ENCODE results near the gene C4orf50.
"Not testable (repeated sequence)": the region's sequence is repeated elsewhere in the genome, so short reads cannot be mapped to it uniquely, and the experiment has no call there.

Gene C4orf50

DNA sequence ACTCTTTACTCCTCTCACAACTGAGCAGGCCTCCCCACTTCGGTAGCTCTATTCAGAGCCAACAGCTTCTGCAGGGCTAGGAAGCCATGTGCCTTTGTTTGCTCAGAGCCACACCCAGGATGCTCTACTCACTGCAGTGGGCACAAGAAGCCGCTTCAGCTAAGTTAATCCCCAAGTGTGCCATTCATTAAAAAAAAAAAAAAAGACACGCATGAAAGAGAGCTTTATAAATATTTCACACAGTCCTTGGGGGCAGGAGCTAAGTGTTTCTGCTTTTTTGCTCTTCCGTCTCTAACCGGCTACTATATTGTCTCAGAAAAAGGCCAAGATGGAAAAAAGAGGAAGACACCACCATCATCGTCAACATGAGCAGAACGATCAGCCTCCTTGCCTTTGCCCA lies 133.4 kb downstream of the C4orf50 start:
- DNase-seq: no peak

DNA sequence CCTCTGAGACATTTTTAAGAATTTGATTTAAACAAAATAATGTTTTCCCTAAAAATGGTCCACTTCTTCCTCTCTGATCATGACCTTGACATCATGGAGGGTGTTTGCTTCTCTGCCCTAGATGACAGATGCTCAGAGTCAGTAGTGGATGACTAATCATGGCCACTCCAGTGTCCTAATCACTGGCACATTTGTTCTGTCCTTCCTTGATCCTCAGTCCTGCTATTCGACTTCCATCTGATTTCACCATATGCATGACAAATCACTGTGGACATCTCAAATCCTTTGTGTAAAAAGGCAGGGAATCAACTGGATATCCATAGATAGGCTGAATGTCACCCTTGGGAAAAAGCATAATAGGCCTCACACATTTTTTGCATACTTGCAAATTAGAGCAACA lies 134.3 kb downstream of the C4orf50 start:
- no peak for DNase-seq

DNA sequence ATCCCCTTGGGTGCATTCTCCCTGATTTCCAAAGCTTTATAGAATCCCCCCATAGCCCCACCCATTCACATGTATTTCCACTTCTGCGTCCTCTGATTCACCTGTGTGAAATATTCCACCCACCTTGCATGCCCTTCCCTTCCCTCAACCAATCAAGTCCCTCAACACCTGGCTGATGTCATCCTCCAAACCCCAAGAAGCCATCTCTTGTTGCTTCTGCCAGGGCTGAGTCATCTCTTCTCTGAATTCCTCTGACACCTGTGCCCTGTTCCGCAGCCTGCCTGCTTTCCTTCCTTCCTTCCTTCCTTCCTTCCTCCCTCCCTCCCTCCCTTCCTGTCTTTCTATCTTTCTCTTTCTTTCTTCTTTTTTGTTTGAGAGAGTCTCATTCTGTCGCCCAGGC lies 135.3 kb downstream of the C4orf50 start:
- no peak for DNase-seq

DNA sequence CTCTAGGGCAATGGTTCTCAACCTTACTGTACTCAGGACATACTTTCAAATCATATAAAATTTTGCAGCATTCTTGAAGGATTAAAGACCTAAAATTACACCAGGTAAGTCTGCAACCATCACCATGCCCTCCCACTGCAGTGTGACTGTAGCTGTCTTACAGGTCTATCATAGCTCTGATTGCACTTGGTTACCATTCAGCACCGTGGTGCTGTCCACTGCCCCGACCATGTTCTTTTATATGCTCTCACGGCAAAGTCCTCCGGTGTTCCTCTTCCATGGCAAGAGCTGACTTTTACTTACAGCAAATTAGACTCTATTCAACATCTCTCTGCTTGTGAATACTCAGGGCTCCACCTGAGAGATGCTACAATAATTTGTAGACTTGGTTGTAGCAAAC lies 136.9 kb downstream of the C4orf50 start:
- no peak for DNase-seq

DNA sequence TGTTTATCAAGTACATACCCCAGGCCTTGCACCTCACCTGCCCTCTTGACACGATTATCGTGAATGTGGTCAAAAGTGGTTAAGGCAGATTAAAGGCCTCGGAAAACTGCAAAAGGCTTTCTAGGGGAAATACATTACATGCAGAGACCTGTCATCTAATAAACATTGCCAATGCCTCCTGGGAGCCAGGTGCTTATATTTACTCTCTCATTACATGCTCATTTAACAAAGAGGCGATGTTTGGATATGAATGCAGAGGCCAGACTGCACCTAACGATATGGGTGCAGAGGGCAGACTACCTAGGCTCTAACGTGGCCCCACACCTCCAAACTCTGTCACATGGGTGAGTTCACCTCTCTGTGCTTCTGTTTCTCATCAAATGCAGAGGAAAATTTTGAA lies 139.9 kb downstream of the C4orf50 start:
- DNase-seq: no peak

DNA sequence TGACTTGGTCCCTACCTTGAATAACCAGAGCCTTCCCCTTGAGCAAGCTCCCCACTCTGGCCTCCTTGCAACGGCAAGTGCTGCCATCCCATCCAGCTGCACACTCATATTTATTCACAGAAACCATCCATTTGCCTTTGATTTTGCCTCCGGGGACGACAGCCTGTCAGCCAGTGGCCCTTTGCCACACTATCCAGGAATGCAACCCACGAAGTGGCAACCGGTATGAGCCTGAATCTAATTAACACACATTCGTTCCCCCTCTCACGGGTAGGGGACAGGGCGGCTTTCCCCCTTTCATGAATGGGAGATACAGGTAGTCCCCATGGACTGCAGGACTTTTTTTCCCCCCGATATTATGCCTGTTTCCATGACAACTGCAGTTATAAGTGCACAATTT lies 140.8 kb downstream of the C4orf50 start:
- DNase-seq: no peak

DNA sequence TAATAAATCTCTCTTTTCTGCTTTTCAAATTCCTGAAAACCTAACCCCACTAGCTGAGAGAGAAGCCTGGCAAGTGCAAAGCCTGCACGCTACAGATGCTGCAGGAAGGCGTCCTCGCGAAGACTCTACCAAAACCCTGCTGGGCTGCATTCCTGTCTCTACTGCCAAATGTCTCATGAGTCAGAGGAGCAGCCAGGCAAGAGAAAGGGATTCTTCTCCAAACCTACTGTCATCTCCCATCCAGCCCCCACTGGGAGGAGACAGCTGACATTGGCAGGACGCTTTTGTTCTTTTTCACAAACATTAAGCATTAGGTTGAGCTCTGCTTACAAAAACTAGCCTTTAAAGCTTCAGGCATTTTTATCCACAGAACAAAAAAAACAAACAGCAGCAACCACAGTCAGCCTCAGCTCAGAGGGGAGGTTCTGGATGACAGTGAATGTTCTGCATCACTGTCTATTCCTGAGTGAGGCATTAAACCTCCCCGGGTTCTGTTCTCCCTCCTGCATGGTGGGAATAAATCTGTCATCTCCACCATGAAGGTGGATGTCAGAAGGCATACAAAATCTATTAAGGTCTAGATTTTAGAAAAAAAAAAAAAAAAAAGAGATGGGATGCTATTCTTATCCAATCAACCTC lies 143.3 kb downstream of the C4orf50 start:
- DNase-seq: no peak

DNA sequence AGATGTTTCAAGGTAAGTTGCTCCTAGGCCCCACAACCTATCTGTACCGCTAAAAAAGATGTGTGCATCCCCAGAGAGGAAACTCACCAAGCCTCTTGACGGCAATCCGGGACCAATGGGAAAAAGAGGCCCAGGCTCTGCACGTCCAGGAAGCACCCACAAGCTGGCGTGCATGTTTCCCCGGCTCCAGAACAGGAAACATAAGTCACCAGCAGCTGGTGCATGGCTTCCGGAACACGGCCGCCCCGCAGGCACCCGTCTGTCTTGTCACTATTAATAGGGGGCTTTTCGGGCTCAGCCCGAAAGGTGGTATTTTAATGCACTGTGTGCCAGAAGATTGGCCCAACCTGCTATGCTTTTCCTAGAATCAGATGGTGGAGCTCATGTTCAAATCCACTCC lies 147.5 kb downstream of the C4orf50 start:
- no peak for DNase-seq

DNA sequence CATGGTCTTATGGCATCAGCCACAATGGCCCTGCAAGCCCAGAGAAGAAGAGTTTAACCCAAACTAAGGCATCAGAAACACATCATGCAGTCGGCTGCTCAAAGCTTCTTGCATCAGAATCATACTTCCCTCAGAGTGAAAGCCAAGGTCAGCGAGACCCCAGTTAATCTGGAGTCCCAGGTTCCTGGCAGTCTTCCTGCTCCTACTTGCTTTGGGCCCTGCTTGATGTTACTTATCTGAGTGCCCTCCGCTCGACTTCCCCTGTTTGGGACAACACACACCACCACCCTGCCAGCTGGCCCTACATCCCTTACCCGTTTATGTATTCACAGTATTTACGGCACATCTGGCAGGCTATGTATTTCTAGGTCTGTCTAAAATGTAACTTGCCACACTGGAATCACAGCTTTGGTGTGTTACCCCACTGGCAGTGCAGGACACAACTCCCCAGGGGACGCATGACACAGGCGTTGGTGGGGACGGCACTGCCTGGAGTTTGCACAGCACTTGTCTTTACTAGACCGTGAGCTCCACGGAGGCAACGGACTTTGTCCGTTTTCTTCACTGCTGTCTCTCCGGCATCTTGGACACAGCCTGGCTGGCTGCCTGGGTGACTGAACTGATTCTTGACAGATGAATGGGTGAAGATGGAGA lies 148.1 kb downstream of the C4orf50 start:
- DNase-seq: no peak

DNA sequence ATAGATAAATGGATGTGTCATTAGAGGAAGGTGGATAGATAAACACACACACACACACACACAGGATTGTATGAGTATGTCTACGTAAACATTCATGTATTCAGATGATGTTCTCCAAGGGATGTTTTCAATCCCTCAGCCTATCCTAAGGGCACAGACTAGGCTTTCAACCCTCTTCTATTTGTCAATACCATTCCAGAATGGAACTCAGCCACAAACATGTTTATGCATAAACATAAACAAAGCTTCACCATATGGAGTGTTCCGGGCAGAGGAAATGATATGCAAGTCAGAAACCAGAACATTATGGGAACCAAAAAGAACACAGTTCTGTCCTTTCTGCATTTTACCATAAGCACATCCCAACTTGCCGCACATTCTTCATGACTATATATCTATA lies 150.4 kb downstream of the C4orf50 start:
- no peak for DNase-seq

DNA sequence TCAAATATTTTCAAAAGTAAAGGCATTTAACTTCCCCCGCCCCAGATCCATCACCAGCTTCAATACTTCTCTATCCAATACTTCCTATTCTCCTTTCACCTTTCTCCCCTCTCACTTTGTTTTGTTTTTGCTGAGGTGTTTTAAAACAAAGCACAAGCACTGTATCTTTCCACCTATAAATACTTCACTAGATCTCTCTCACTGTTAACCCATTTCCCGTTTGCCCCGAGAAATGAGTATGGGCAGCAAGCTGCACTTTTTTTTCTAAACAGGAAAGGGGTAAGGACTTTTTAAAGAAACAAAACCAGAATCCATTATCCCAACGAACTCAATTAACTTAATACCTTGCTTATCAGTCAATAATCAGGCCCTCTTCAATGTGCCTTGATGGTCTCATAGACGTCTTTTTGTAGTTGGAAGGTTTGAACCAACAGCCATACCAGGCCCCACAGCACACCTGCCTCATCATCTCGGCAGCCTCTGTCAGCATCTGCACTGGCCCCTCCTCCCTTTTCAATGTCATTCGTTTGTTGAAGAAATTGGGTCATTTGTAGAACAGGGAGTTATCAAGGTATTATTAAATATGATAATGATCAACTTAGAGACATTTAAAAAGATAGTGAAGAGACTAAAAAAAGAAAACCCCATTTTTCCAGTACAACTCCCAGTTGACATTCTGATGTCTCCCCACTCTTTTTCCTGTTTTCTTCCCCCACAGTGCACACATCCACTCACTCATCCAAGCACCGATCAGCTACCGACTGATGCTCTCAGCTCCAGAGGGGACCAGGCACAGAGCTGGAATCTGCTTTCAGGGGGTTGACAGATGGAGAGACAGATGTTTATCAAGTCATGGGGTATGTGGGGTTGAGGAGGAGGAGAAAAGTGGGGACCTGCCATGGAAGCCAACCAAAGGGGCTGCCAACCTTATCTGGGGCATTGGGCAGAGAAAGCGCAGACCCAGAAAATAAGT lies 151.1 kb downstream of the C4orf50 start:
- DNase-seq: no peak

DNA sequence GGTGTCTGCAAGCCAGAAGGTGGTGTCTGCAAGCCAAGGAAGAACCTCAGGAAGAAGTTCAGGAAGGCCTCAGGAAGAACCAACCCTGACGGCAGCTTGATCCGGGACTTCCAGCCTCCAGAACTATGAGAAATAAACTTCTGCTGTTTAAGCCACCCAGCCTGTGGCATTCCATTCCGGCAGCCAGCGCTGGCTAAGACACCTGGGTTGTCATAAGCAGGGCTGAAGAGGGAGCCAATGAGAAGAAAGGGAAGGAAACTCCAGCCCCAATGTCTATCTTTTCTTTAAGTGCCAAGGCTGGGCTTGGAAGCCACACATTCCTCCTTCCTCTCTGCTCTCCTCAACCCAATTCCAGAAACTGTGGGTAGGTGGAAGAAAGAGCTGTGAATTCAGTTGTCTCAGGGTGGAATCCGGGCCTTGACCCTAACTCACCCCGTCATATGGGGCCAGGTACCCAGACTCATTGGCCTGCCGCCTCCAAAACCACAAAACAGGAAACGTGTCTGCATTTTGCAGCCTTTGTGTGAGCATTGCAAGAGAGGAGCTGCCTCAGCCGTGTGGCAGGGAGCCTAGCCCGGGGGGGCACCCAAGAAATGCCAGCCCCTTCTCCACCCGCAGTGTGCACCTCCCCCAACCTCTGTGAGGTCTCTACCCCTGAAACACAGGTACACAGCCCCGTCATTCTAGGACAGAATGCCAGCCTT lies 152.2 kb downstream of the C4orf50 start:
- DNase-seq: no peak

DNA sequence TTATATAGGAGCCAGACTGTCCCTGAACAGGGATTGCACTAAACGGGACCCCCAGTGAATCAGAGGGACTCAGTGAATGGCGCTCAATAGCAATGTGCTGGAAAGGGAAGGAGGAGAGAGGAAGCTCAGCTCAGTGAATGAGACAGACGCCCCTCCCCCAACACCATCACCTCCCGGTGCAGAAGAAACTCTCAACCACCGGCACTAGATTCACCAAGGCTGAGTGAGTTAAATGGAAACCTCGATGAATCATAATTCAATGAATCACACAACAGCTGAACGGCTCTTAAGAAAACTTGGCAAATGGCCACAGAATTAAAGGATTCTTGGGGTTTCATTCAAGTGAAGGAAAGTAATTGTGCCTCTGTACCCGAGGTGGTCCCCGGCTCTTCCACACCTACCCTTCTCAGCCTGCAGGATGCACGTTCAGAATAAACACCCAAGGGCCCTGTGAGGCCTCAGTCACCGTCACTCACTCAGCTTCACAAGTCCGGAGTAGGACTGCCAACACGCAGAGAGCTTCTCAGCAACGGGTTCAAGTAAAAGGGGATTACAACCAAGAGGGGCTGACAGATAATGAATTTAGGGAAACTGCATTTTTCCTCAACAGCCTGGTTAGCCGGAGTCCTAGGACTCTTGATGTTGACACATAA lies 154.6 kb downstream of the C4orf50 start:
- peak; percentile 17 for DNase-seq

DNA sequence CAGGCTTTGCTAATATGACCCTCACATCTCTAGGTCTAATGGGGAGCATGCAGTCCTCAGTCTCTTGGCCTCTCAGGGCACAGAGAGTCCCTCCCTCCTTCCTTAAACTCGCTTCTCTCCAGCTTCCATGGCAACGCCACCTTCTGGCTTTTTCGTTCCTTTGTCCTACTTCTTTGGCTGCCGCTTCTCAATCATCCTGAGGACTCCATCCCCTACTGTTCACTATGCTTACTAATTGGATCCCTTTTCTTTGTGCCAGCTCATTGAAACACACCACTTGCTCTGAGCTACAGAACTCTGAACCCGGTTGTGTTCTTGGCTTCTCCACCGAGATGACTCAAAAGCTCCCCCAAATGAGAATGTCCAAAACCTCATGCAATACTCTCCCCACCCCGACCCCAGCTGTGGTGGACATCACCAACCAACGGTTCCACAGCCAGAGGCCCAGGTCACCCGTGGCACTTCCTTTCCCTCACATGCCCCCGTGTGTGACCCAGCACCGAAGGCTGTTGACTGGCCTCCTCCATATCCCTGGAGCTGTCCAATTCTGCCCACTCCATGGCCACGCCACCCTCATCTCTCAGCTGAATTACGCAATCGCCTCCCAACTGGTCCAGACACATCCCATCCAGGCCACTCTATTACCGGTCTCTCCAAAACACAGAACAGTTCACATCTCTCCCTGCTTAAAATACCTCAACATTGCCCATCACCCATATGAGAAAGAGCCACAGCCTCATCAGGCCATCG lies 160.0 kb downstream of the C4orf50 start:
- no peak for DNase-seq

DNA sequence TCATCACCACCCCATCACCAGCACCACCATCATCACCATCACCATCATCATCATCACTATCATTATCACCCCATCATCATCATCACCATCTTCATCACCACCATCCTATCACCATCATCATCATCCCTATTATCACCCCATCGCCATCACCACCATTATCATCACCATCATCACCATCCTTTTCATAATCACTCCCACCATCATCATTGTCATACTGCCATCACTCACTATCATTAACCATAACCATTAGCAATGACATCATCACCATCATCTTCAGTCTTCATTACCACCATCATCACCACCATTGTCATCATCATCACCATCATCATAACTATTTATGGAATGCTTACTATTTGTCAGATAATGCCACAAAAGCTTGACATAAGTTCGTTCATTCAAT lies 161.0 kb downstream of the C4orf50 start:
- no peak for DNase-seq

DNA sequence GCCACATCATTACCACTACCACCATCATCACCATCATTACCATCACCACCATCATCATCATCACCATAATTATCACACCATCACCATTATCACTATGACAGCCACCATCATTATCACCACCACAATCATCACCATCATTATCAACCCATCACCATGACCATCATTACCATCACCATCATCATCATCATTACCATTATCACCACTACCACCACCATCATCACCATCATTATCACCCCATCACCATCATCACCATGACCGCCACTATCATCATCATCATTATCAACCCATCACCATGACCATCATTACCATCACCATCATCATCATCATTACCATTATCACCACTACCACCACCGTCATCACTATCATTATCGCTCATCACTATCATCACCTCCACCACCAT lies 161.9 kb downstream of the C4orf50 start:
- not testable (repeated sequence) for DNase-seq

DNA sequence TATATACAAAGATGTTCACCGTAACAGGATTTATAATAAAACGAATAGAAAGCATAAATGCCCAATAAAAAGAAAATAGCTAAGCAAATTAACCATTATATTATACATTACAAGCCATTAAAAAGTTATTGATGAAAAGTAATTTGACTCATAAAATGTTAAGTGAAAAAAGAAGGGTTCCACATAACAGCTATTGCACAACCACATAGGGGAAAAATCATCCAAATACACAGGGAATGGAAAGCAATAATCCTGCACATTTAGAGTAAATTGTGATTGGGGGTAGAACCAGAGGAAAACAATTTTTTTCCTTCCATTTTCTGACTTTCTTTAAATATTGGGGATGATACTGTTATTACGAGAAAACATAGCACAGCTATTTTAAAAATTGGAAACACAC lies 163.3 kb downstream of the C4orf50 start:
- DNase-seq: no peak

DNA sequence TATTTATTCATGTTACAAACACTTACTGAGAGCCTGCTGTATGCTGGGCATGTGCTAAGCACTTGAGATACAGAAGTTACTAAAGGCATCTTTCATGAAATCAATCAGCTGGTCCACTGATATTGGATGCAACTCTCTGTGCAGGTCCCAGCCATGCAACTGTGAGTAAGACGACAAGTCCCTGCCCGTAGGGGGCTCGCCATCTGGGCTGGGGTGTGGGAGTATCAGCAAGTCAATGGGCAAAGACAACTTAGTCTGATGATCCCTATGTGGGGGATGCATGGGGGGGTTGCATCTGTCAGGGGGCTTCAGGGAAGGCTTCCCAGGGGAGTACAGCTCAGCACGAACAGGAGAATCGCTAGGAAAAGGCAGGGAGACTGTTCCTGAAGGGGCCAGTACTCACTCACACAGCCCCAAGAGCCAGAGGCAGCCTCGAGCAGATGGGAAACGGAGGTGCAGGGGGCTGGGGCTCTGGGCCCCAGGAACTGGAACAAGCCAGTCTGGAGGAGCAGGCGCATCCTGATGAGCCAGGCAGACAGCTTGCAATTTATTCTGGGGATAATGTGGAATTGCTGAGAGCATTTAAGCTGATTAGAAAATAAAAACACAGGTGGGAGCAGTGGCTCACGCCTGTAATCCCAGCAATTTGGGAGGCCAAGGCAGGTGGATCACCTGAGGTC lies 165.6 kb downstream of the C4orf50 start:
- DNase-seq: no peak

DNA sequence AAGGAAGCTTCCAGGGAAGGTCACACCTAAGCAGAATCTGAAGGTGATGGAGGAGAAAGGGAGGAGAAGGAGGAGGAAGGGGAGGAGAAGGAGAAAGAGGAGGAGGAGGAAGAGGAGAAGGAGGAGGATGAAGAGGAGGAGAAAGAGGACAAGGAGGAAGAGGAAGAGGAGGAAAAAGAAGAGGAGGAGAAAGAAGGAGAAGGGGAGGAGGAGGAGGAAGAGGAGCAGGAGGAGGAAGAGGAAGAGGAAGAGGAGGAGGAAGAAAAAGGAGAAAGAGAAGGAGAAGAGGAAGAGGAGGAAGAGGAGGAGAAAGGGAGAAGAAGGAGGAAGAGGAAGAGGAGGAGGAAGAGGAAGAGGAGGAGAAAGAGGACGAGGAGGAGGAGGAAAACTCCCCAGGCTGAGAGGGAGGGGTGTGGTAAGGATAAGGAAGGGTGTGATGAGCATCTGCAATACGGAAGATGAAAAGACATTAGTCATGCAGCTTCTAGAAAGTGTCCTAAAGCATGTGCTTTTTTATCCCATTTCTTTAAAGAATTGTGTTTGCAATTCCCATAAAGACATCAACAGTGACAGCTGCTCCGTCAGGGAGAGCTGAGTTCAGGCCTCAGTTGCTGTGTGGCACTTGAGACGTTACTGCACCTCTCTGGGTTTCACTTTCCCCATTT lies 166.5 kb downstream of the C4orf50 start:
- DNase-seq: no peak

All from OCI-M1 (cell line).